Activated T-cell treated with anti-CD3 and anti-CD28 coated beads, Interleukin-2, amount 50 U/mL, for 1 hour (primary cell): ENCODE data around the gene KCTD3.

Experiments used
- DNase-seq: peaks from one replicate; pipeline ENCODE4 v3.0.0-alpha.2; 2020

KCTD3 gene

GRCh38 chr1:215661033-215661432, 93.9 kb downstream of the KCTD3 start:
- no peak for DNase-seq

GRCh38 chr1:215665215-215665614, 98.1 kb downstream of the KCTD3 start:
- no peak for DNase-seq

- no peak for DNase-seq
Measured at GRCh38 chr1:215667761-215668160, 100.7 kb downstream of the KCTD3 start.

GRCh38 chr1:215669806-215670491, 102.8 kb downstream of the KCTD3 start:
- no peak for DNase-seq
